22Rv1 (cell line): ENCODE measurements around the gene NELL2.

ENCODE experiments used
- ZFX ChIP-seq: fragments of 450-650 bp; IDR thresholded peaks from 2 replicates; pipeline ENCODE4 v1.6.1; 2017; ENCODE audit warnings: antibody characterized with exemption, borderline replicate concordance
- TF ChIP-seq, protein P1 (sequence below): fragments of 450-650 bp; IDR thresholded peaks from 2 replicates; pipeline ENCODE4 v1.5.1; 2017; ENCODE audit warnings: mild to moderate bottlenecking

DNA sequence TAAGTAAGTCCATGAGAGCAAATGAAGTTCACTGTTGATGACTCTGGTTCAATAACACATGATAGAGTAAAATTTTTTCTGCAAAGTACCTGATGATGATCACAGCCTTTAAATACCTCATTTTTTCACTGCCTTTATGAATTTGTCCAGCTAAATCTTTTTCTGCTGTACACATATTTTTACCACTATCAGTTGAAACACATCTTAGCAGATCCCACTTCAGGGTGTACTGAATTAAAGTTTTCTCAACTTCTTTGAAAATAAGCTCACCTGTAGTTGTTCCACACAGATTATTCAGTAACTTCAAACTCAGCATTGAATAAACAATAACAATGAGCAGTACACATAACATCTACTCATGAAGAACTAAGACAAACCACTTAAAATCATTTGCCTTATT is 385.9 kb downstream of the NELL2 start:
- TF ChIP-seq, protein P1, sequence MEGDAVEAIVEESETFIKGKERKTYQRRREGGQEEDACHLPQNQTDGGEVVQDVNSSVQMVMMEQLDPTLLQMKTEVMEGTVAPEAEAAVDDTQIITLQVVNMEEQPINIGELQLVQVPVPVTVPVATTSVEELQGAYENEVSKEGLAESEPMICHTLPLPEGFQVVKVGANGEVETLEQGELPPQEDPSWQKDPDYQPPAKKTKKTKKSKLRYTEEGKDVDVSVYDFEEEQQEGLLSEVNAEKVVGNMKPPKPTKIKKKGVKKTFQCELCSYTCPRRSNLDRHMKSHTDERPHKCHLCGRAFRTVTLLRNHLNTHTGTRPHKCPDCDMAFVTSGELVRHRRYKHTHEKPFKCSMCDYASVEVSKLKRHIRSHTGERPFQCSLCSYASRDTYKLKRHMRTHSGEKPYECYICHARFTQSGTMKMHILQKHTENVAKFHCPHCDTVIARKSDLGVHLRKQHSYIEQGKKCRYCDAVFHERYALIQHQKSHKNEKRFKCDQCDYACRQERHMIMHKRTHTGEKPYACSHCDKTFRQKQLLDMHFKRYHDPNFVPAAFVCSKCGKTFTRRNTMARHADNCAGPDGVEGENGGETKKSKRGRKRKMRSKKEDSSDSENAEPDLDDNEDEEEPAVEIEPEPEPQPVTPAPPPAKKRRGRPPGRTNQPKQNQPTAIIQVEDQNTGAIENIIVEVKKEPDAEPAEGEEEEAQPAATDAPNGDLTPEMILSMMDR = no peak
- TF ChIP-seq ZFX = no peak
